ENCODE measurements around the gene HDLBP.

The HDLBP gene

GRCh38 chr2:241189093-241189855 is 126.2 kb downstream of the HDLBP start:
- DNase-seq, result no peak

DNA sequence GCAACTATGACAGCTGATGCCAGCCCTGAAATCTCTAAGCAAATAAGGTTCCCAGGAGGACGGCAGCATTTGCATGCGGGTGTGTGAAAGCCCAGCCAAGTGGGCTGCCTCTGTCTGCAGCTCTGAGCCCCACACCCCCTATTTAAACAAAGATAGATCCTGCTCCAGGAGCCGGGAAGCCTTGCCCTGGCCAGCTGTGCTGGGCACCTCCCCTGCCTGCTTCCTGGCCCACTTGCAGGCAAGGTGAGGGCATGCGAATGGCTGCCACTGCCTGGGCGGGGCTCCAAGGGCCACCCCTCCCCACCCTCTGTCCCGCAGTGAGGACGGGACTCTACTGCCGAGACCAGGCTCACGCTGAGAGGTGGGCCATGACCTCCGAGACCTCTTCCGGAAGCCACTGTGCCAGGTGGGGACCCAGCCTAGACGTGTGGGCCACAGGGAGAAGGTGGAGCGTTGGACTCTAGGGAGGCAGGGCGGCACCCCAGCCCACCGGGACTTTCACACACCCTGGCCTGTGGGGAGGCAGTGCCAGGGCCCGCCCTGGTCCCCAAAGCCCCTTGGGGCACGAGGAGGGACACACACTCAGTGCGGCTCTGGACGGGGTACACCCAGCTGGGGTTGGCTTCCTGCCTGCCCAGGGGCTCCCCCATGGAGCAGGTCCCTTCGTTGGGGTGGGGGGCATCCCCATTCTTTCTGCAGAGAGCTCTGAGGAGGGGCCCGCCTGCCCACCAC is 126.9 kb downstream of the HDLBP start, which contains the start of gene ANO7:
ANO7 (plus strand) TSS at position 317 of the 732 bp plus-strand sequence. CDS start 1,387 bp downstream, outside the sequence.
- DNase-seq, result no peak

DNA sequence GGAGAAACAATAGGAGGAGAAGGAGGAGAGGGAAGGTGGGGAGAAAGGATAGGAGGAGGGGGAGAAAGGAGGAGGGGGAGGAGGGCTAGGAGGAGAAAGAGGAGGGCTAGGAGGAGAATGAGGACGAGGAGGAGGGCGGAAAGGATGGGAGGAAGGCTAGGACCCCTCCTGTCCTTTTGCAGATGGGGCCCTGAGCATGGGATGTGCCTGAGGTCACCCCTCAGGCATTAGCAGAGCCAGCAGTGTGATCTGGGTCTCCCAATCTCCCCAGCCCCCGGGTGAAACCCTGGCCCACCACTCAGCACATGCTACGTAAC is 127.6 kb downstream of the HDLBP start:
- DNase-seq, result no peak

DNA sequence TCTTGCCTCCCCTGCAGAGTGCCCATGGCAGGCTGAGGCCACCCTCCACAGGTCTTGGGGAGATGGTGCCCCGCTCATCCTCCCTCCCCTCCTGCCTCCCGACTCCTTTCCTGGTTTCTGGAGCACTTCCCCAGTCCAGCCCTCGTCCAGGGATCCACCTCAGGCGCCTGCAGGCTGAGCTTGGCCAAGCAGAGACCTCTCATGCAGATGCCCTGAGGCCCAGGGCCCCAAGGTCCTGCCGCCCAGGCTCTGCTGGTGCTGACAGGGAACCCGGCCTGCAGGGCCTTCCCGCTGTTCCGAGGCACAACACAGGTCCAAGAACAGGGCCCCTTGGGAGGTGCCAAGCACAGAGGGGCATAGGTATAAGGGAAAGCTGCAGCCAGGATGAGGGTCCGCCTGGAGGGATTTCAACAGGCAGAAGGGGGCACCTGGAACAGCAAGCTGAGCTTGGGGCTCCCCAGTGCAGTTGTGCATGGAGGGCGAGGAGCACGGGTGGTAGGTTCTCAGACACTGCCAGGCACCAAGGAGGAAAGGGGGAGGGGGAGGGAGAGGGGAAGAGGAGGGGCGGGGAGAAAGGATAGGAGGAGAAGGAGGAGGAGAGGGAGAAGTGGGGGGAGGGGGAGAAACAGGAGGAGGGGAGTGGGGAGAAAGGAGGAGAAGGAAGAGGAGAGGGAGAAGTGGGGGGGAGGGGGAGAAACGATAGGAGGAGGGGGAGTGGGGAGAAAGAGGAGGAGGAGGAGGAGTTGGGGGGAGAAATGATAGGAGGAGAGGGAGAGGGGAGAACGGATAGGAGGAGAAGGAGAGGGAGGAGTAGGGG is 128.2 kb downstream of the HDLBP start:
- no peak for DNase-seq

DNA sequence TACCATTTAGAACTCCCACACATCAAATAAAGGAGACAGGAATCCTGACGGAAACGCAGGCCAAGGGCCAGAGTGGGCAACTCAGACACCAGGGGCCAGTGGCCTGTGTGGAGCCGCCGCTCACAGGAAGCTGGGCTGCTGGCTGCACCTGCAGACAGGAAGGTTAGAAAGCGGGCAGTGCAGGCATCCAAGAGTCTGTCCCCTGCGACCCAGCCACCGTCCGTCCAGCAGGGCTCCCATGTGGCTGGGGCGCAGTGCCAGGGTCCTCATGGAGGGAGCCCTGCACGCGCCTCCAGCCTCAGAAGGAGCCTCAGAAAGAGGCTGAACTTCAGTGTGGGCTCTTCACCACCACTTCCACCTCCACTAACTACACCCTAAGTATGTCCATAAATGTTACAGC is 129.5 kb downstream of the HDLBP start:
- no peak for DNase-seq

DNA sequence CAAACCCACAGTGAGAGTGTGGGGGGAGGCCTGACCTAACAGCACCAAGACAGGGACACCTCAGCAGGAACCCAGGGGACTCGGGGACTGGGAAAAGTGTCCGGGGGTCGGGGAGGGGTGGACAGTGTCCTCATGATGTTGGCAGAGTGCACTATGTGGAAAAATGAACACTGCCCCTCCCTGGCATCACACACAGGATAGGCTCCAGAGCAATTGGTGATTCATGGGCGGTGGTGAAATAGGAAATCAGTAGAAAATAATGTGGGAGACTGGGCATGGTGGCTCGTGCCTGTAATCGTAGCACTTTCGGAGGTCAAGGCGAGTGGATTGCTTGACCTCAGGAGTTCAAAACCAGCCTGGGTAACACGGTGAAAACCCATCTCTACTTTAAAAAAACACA is 130.6 kb downstream of the HDLBP start:
- no peak for DNase-seq

- no peak for DNase-seq
Observed at GRCh38 chr2:241183221-241183620, 132.3 kb downstream of the HDLBP start.

DNA sequence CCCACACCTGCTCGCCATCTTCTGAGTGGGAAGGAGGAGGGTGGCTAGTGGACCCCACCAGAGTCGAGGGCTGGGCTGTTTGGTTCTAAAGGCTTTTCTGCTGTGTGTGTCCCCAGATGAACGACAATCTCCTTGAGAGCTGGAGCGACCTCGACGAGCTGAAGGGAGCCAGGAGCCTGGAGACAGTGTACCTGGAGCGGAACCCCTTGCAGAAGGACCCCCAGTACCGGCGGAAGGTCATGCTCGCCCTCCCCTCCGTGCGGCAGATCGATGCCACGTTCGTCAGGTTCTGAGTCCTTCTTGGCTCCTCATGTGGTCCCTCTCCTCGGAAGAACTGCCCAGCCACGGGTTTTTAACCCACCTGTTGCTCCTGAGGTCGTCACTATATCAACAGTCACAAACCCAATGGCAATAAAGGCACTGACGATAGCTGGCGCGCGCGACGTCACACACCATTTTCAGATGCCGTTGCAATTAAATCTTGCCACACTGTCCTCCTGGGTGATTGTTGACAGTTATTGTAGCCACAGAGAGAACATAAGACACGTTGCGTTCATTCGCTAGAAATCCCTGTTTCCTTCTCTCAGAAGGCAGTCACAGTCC is 132.8 kb downstream of the HDLBP start:
- no peak for DNase-seq

DNA sequence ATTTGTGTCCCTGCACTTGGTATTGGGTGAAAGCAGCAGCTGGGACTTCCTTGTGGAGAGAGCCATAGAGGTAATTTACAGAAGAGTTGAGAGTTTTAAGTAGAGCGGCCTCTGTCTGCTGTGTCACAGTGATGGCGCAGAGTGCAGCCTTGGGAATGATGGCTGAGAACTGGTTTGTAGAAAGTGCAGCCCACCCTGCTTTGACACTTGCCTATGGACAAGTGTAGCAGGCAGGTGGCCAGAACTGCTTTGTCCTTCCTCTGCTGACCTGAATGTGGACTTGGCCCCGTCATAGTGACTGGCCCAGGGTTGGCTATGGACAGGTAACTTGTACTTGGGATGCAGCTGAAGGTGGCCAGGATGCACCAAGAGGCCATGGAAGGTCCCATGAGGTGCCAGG is 133.3 kb downstream of the HDLBP start:
- DNase-seq, result no peak

GRCh38 chr2:241180495-241180894 is 135.0 kb downstream of the HDLBP start:
- no peak for DNase-seq

DNA sequence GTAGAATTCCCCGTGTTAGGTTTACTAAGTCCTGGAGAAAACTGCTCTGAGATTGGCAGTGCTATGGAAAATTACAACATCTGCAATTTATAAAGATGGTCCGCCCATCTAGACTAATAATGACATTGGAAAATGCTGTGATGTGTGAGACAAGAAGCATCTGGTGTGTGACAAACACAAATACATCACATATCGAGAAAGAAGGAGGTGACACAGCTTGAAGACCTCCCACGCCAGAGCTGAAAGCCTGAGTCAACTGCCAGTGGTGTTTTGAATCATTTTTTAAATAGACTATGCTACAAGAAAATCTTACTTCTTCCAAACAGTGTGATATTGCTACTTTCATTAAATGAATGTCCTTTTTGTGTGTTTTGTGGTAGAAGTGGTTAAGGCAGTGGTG is 135.6 kb downstream of the HDLBP start:
- DNase-seq, result no peak

- no peak for DNase-seq
Observed at GRCh38 chr2:241178961-241179360, 136.5 kb downstream of the HDLBP start.

- no peak for DNase-seq
Observed at GRCh38 chr2:241177526-241178334, 137.7 kb downstream of the HDLBP start.

All from activated gamma-delta T cell (primary cell).